ENCODE measurements around the gene FAIM2.

Gene FAIM2

DNA sequence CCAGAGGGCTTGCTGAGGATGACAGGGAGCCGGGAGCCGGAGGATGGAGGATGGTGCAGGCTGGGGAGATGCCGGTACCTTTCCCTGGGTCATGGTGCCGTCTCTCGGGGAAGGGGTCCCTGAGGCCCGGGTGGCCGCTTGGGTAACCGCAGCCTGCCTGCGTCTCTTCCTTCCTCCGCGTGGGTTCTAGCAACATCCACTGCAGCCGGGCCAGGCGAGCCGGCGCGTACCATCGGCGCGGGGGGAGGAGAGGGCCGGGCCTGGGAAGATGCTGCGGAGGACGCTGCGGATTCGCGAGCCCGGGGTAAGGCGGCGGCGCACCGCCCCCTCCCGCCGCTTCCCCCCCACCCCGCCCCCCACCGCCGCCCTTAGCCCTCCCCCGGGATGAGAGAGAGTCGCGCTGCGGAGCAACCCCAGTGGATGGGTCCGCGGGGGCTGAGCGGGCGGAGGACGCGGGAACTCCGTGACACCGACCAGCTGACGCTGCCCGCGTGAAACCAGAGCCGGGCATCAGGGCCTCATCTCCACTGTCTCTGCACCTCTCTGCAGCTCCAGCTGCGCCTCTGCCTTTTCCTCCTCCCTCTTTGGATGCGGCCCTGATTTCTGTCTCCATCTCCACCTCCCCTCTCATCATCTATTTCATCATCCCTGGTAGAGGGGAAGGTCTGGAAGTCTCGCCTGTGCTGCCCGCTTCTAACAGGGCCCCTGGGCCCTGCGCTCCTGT is at the start of gene FAIM2:
Gene FAIM2 (minus strand): TSS at position 201 of the 724 bp plus-strand sequence. CDS start 108 bp downstream, at position 93.
- peak; percentile 6 for DNase-seq

DNA sequence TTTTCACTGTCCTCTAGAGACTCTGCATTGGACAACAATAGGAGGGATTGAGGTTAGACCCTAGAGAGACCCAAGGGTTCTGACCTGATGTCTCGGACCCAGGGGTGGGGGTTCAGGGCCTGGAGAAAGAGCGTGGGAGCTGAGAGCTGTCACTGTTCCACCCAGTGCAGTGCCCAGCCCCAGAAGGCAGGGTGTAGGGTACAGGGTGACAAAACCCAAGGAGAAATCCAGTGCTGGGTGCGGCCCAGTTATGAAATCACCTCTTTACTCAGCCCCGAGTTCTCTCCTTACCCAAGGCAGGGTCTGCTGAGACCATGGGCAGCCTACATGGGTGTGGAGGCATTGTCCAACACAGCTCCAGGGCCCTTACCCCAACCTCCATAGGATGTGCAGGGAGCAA is 49.5 kb upstream of the FAIM2 start:
- DNase-seq, result no peak

DNA sequence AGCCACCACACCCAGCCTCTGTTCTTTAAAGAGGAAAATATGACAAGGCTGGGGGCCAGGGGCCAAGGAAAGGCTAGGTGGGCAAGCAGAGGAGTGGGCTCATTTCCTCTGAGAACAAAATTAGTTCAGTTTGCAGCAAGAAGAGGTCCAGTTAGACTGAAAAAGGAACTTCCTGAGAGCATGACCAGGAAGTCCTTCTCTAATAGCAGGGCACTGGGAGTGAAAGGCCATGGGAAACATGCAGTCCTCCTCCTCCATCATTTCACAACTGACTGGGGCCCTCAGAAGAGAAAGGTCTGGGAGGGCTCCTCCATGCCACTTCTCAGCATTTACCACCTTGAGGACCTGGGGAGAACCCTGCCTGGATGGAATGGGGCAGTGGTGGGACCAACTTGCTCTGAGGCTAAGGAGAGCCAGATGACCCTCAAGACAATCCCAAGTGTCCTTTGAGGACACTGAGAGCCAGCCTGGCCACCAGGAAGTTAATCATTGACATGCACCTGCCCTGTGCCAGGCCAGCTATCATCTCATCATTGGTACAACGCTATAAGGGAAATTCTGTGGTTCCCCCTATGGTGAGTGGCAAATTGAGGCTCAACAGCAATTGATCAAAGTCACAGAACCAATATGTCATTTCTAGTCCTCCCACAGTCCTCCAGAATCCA is 48.8 kb upstream of the FAIM2 start:
- DNase-seq, result no peak

DNA sequence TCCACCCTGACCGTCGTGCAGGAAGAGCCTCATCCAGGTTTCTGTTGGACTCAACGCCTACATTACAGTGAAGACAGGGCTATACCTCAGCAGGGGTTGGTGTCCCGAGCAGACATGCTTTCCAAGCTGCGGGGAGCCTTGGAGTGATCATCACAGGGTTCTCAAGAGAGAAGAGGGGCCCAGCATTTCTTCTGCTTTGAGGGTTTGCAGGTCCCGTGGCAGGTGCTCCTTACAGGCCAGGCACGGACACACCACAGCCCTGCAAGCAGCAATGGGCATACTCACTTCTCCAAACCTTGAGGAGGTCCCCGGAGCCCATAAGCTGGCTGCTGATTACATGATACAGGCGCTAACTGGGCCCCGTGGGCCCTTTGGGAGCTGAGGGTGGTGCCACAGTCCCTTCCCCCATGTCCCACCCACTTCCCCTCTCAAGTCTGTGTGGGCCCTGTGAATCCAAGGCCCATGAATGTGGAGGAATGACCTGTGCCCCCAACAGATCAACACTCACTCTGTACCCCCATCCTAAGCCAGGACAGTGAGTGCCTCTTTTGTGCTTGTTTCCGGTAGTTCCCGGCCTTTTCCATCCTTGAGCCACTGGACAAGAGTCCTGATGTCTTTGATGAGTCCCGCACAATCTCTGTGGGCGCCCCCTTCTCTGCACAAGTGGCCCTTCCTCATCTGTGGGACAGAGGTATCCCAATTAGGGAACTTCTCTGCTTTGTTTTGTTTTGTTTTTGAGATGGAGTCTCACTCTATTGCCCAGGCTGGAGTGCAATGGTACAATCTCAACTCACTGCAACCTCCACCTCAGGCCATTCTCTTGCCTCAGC is 47.9 kb upstream of the FAIM2 start:
- no peak for DNase-seq

DNA sequence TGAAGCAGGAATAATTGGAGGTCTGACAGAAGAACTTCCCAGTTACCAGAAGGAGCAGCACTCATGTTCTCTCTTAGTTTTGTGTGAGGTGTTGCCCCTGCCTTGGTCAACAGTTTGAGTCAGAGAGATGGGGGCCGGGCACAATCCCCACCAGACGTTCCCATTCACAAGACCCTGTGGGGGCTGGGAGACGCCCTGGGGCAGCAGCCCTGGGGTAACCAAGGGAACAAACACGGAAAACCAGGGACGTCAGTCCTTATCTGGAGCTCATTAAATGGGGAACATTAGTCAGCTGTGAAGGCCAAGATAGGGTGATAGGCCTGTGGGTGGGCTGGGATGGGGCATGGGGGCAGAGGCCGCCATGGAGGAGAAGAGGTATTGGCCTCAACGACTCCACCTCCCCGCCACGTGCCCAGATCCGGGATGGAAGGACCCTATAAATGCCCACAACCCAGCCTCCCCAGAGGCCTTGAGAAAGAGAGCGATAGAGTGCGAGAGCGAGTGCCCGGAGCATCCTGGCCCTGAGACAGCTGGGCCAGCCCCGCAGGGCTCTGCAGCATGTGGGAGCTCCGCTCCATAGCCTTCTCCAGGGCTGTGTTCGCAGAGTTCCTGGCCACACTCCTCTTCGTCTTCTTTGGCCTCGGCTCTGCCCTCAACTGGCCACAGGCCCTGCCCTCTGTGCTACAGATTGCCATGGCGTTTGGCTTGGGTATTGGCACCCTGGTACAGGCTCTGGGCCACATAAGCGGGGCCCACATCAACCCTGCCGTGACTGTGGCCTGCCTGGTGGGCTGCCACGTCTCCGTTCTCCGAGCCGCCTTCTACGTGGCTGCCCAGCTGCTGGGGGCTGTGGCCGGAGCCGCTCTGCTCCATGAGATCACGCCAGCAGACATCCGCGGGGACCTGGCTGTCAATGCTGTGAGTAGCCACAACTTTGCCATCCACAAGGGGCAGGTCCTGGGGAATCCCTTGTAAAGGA is 46.9 kb upstream of the FAIM2 start, which contains the start of gene AQP2:
Gene AQP2 (plus strand): TSS at position 465 of the 979 bp plus-strand sequence. CDS start 94 bp downstream, at position 559.
- no peak for DNase-seq

DNA sequence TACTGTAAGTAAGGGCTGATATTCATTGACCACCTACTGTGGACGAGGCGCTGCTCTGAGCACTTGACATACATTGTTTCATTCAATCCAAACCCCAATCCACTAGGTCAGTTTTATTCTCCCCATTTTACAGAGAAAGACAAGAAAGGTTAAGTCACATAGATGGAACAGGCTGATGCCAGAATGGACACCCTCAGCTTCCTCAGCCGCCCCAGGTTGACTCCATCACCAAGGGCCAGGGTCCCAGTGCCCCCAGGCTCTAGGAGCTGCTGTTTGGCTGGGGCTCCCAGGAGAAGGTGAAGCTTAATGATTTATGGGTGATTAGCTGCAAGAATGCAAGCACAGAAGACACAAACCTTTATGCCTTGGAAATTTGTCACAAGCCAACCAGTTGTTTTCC is 46.2 kb upstream of the FAIM2 start:
- DNase-seq, result no peak

DNA sequence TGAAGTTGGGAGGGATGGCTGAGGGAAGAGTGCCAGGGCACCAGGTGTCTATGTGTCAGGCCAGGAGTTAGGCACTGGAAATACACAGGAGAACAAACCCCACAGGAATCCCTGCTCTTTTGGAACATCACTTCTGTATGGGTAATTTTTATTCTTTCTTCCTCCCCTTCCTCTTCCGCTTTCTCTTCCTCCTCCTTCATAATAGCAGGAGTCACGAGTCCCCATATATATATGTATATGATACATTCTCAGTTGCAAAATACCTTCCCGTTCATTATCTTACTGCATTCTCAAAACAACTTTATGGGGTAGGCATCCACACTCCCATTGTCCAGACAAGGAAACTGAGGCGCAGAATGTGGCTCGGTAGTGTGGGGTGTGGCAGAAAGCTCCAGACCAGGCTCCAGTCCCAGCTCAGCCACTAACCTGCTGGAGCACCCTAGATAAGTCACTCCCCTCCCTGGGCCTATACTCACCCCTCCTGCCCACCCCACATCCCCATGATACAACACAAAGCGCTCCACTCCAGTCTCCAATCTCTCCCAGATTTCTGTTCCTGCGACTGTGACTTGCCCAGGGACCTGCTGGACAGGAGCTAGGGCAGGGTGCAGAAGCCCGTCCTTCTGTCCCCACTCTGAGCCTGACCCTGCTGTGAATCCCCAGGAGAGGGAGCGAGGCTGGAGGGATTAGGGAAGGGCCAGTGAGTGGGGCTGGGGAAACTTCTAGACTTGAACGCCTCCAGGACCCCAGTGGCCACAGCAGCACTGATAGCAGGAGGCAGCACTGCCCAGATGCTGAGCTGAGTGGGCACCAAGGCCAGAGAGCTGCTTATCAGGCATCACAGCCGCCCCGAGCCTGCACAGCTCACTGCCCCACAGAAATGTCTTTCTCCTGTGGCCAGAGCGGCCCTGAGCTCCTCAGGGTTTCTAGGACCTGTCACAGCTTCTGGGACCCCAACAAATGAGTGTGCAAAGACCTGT is 45.5 kb upstream of the FAIM2 start:
- DNase-seq, result no peak

DNA sequence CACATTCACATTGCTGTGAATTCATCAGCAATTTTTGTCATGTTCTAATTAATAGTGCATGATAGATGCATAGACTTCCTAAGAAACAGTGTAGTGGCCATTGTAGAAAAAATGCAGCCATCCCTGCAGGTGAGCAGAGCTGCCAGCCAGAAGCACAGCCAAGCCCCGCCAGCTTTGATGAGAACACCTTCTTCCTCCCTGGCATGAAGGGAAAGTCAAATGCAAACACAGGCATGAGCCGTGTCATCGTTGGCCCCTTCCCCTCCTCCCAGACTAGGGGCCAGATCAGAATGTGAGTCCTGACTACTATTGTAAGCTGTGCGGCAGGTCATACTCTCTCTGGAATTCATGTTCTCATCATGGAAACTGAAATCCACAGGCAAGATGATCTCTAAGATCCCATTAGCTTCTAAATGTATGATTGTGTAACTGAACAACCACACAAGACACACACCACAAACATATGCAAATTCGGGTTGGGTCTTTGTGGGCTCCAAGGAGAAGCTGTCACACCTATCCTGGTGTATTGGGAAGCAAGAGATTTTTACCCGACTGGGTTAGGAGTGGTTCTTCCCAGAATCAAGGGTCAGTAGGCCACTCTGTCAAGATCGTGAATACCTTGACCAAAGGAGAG is 44.0 kb upstream of the FAIM2 start:
- DNase-seq, result no peak

DNA sequence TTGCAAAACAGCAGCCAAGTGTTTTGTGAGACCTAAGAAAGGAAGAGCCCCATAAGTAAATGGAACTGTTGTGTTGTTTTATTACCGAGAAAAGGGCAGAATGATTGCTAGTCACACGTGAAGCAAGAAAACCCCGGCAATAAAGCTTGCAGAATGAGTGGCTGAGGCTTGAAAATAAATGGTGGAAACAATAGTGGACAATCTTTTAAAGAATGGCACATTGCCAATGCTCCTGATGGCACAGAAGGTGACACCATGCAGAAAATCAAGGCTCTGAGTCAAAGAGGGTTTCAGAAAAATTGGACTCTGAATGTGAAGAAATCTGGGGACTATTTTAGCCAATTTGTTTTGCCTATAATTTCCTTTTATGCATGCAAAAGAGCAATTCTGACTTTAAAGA is 42.8 kb upstream of the FAIM2 start:
- no peak for DNase-seq

DNA sequence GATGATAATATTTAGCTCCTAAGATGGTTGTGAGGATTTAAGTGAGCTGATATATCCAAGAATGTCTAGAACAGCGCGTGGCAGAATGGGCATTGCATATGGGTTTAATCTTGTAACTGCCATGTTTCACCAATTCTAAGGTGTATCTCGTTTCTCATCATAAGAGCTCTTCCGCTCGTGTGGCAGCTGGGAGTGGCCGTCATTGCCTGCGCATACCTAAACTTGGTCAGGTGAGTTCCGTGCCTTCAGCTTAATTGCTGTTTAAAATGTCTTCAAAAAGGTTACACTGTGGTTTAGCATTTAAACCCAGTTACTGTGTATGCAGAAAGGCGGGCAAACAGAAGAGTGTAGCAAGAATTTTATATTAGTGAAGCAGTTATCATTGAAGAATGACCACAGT is 42.4 kb upstream of the FAIM2 start:
- DNase-seq, result no peak

DNA sequence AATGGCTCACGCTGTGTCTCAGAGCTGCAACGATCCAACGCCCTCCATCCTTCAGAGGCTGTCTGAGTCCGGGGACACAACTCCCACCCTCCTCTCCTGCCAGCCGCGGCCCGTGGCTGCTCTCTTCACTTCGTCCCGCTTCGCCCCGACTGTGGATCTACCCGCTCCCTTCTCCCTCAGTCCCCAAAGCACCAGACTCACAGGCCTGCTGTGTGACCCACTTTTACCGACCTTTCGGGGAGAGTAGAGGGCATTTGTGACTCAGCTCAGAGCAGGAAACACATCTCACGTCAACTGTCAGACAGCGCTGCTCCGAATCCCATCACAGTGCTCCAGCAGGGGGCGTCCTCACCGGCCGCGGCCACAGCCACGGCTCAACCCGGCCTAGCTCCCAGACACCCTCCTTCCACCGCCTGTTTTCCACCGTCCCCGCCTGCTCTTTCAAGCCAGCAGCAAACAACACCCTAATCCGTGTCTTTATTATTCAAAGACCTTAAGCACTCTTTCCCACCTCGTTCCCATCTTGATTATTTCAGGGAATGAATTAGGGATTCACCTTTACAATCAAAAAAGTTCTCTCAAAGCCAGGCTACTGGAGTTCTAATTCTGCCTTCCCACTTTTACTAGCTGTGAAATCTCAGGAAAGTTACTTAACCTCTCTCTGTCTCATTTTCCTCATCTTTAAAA is 41.8 kb upstream of the FAIM2 start:
- peak; percentile 49 for DNase-seq

DNA sequence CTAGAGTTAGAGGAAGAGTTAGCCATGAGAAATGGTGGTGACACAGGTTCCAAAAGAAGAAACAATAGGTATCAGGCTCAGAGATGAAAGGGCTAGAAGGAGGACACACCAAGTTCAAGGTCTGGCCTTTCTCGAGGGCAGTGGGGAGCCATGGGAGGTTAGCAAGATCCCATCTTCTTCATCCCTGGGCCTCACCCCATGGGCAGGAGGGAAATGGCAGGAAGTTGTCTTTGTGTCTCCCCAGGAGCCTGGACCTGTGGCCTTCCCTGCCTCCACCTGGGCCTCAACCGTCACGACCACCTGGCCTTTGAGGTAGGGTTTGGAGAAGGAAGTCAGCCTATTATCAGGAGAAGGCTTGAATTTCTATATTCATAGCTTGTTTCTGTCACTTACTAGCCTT is 41.0 kb upstream of the FAIM2 start:
- no peak for DNase-seq

DNA sequence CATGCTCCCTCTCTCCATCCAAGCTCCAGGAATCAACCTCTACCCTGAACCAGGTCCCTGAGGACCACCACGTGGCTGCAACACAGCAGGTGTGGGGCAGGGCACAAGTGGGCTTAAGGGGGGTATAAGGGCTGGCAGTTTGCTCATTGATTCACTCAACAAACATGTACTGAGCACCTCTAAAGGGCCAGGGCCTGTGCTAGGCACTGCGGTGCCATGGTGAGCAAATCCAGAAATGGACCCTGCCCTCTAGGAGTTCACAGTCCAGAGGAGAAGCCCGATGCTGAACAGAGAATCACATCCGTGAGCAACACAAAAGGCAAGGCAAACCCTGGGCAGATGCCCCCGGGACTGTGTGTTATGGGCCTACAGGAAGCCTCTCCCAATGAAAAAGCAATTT is 40.3 kb upstream of the FAIM2 start:
- DNase-seq, result no peak

DNA sequence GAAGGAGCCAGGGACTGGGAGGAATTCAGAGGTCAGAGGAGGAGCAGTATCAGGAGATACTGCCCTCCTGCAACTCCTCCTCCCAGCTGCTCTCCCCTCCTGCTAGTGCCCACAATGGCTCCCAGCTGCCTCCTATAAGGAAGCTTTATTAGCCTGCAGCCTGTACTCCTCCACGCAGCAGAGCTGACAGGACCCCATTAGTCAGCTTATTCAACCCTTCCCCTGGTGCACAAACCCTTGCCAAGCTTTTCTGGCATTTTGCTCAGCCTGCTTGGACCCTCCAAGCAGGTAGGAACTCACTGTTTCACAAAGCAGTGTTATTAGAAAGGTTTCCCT is 39.9 kb upstream of the FAIM2 start:
- no peak for DNase-seq

DNA sequence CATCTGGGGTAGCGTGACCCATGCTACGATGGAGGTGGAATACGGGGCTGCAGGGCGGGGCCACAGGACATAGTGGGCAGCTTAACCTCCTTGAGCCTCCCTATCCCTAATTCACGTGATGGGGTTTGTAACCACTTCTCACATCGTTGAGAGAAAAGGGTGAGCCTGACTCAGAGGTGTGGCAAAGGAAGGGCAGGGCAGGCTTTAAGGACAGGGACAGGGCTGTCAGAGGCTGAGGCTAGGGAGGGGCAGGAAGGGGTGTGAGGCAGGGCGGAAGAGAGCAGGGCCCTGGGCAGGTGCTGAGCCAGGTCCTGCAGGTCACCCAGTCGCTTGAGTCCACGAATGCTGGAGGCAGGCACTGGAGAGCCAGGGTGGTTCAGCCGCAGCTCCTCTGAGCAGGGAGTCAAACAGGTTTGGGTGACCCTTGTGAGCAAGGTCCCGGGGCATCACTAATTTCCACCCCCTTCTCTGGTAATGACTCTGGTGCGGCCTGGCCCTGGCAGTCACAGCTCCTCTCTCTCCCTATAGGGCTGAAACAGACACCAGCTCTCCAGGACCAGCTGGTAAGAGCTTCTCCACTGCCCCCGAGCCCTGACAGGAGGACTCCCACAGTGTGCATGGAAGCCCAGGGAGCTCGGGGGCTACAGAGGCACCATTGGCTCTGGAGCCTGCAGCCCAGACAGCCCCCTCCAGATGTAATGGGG is 39.4 kb upstream of the FAIM2 start:
- DNase-seq, result no peak

DNA sequence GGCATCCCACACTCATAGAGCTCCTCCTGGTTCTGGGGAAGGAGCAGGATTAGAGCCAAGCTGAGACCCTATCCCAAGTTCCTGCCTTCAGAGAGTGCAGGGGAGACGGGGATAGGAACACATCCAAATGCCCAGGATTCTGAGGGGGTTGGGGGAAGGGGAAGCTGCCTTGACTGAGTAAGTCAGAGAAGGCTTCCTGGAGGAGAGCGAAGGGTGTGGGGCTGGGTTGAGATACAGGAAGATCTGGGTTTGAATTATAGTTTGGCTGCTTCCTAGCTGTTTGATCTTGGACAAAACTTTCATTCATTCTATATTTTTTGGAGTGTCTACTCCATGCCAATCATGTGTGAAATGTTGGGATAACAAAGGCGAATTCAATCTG is 38.8 kb upstream of the FAIM2 start:
- DNase-seq, result no peak

DNA sequence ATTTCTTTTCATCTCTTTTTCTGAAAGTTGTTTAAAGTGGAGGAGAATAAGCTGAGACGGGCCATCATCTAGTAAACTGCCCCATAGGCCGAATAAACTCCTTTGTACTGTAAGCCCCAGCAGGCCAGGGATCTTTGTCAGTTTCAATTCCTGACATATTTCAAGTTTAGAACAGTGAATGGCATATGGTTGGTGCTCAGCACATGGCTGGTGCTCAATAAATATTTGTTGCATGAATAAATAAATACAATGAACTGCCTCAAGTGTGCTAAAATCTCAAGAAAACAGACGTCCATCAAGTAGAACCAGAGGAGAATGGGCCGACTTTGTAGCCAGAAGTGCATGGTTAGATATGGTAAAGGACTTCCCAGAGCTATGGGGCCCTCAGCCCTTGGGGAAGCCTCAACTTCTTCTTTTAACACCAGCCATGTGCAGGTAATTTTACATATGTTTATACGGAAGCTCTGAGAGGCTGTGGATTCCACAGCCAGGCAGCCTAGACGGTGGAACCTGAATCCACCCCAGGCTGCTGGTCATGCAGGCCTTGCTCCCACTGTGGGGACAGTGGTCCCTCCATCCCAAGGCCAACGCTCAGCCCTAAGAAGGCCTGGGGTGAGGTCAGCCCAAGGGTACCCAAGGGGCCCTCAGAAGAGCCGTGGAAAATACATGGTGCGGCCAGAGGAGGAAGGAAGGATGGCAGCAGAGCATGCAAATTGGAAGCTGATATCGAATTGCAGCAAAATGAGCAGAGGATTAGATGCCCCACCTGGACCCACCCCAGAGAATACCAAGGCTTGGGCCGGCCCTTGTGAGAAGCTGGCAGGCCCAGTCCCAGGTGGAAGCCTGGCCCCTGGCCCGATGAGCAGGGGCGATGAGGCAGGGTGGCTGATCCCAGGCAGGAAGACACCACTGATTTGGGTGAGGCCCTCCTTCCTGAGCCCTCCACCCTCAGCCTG is 38.1 kb upstream of the FAIM2 start:
- no peak for DNase-seq

DNA sequence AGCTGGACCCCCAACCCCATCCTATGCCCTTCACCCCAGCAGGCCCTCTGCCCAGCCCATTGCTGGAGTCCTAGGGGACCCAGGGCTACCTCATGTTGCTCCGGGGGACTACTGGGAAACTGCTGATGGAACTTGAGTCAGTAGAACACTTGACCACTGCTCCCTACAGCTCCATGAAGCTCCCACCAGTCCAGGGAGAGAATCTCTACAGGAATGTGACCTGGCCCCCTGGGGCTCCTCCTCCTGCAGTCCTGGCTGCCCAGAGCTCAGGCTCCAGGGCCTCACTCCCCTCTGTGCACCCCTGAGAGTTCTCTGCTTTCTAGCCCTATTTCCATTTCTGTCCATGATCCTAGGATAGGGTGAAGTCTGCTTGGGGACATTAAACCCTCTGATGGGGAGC is 36.0 kb upstream of the FAIM2 start:
- no peak for DNase-seq

All from DMS153 (cell line).